Activated CD8-positive, alpha-beta memory T cell treated with anti-CD3 and anti-CD28 coated beads, Interleukin-2, amount 50 U/mL, for 48 hours (primary cell): Measurements from ENCODE around the gene LTBP1.

ENCODE experiments used
- DNase-seq: peaks from one replicate; pipeline ENCODE4 v3.0.0-alpha.2; 2020

The LTBP1 gene

DNA sequence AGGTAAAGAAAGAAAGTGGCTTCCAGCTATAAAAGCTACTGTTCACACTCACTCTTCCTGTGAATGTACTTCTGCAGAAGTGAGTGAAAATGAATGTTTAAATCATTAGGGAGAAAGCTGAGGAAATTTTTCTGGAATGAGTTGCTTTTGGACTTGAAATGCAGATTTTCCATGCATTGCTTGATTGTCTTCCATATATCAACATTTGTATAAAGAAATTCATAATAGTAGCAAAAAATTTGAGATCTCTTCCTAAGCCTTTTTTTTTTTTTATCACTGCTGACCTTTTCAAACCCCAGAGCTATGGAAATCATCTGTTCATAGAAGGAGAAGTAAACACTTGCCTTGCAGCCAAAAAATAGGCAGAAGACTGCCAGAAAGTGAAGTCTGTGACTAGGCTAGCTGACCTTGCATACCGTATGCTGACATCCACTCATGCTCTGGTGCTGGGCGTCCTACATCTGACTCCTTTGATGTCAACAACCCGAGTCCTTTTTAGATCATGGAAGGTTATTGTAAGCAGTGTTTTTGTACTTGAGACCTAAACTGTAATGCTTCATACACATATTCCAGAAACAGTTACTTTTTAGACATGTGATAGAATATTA lies 375.2 kb downstream of the LTBP1 start:
- no peak for DNase-seq

DNA sequence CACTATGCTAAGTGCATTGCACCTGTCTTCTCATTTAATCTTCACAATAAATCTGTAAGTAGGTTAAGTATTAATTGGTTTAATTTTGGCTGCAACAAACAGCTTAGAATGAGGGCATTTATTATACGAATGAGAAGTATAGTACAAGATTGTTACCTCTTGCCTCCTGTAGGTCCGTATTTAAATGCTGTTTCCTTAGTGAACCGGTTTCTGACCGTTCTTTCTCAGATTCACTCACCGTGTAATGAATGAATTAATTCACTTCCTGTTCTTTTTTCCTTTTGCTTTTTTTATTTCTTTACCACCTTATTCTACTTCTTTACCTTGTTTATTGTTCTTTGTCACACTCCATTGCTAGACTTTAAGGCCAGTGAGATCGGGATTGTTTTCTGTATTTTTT lies 375.9 kb downstream of the LTBP1 start:
- no peak for DNase-seq

DNA sequence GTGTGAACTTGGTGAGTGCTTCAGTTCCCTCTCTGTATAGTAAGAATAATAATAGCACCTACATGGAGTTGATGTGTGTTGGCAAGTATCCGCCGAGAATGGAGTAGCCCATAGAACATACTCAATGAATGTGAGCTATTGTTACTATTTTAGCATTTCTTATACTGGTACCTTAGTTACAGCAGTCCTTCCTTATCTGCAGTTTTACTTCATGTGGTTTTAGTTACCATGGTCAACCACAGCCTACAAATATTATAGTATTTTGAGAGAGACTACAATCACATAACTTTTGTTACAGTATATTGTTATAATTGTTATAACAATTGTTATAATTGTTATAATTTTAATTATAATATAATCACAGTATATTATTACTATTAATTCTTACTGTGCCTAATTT lies 377.2 kb downstream of the LTBP1 start:
- no peak for DNase-seq

DNA sequence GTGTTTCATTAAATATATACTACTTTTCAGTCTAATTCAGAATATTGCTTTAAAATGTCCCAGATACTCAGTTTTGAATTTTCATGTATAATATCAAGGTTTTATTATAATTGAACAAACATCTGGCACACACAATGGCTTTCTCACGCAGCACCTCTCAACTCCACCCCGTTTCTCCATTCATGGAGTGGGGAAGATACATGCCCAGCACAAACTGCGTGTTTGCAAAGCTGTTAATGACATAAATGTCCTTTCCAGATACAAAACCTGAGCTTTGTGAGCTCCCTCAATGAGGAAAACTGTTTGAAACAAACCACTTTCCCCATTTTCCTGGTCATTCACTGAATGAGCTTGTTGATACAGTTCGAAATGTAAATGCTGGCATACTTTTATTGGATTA lies 379.3 kb downstream of the LTBP1 start:
- no peak for DNase-seq

DNA sequence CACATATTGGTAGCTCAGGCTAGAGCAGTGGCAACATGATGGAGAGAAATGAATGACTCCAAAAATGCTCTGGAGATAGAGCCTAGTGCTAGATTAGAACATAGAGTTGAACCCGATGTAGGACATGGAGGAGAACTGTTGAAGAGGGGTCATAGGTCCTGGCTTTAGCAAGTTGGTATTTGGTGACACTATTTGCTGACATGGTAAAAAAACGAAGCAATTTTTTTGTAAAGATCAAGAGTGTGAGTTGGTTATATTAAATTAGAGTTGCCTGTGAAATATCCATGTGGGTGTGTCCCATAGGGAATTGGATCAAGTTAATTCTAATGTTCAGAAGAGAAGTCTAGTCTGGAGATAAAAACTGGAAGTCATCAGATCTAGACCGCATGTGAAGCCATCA lies 386.7 kb downstream of the LTBP1 start:
- DNase-seq, result no peak

DNA sequence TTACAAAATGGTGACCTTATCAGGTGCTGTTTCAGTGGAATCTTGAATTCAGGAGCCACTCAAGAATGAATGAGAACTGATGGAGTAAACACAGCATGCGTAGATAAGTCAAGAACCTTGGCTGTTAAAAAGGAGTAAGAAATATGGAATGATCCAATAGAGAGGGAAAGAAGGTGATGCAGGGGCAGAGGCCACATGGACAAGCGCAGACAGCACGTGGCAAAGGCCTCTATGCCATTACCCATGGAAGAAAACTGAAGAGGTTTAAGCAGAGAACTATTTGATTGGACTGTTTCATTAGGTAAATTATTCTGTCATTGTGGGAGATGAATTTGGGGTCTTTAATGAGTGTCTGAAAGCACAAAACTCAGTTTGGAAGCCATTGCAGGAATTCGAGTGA lies 387.3 kb downstream of the LTBP1 start:
- DNase-seq, result no peak

DNA sequence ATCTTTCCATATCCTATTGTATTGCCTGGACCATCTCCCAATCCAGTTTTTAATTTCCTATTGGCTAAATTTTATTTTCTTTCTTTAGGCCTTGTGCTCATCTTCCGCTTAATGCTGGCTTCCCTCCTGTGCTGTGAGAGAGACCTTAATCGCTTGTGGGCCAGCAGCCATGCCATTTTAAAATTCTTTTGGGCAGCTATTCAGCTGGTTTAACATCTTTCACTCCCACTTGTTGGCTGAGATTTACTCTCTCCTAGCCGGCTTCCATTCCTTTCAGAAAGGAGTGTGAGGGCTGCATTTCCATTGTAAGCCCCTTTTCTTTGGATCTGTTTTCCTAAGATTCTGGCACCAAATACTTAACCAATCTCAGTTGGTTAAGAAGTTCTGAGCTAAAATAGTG lies 388.8 kb downstream of the LTBP1 start:
- DNase-seq, result no peak

DNA sequence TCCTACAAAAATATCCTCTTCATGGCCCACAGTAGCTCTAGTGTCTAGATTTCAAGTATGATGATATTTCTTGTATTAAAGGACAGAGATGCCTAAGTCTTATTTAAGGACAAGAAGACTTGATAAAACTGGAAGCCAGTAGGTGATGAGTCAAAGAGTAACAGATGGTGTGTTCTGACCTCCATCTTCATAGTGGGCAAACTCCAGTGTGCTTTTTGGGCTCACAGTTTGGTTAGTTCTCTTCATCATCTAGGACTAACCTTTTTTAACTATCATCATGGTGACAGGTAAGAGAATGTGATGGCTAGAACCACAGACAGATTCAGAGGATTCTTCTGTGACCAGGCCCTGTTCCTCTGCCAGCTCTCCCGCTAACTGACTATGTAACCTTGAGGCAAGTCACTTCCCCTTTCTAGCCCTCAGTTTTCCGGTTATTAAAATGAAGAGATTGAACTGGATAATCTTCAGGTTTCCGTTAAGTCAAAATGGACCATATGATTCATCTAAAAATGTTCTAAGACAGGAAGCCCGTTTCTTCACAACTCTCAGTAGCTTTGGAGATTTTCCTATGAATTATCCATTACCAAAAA lies 389.4 kb downstream of the LTBP1 start:
- no peak for DNase-seq

DNA sequence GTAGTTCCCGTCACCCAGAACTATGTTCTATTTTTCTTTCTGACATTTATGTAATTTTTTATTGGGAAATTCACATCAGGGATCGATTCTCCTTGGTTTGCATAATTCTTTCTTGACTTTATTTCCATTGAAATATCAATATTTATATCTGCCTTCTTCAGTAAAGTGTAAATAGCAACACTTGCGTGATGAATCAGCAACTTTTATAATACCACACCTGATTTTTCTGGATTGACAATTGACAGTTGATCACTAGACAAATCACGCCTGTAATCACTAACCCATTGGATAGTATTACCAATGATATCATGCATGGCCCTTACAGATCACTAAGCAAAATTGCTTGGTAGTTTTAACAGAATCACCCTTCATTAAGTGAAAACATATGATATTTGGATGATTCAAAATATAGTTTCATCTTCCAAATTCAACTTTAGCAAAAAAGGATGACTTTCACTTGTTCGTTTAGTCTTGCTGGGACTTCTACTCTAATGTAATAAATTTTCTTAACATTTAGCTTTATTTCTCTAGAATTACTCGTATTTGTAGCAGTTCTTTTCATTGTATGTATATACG lies 390.7 kb downstream of the LTBP1 start:
- DNase-seq, result no peak

DNA sequence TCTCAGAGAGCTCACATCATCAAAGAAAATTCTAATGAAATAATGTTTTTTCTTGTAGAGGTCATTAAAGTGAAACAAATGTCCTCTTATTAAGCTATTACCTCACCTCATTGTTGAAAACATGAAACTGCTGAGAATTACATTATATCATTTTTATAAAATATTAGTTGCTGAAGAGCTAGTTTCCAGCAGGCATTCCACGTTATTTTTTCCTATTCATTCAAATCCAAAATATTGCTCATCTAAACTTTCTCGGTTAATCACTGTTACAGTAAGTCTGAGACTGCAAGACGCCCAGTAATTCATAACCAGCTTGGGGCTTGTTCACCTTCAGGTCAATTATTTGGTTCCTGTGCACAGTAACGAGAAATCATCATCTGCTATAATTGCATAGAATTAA lies 391.2 kb downstream of the LTBP1 start:
- DNase-seq, result no peak

DNA sequence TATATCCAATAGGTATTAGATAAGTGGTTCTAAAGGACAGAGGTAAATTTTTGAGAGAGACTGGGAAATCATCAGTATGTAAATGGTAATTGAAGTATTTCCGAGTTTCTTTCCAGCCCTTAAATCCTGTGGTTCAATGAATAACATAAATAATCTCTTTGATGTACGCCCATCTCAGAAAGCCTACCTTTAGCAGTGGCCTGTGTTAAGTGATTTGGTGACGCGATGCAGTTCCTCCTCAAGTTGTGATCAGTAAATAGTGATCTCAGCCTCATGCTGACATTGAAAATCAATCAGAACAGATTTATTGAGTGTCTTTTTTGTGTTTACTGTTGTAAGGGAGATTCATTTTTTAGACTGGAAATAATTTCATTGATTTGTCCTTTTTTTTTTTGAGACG lies 392.5 kb downstream of the LTBP1 start:
- DNase-seq, result no peak

DNA sequence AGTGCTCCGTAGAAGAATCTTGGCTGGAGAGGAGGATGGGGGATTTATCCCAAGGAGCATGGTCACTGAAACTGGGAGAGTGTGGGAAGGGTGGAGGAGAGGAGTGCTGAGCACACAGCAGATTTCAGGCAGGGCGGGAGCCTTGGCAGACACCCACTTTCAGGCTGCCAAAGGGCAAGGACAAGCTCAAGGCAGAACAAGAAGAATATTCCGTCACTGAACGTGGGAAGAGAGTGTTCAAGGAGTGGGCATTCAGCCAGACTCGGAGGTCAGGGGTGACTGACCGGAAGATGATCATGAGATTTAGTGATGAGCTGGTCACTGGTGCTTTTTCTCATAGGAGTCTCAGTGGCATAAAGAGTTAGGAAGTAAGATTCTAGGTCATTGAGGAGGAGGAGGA lies 393.5 kb downstream of the LTBP1 start:
- no peak for DNase-seq

DNA sequence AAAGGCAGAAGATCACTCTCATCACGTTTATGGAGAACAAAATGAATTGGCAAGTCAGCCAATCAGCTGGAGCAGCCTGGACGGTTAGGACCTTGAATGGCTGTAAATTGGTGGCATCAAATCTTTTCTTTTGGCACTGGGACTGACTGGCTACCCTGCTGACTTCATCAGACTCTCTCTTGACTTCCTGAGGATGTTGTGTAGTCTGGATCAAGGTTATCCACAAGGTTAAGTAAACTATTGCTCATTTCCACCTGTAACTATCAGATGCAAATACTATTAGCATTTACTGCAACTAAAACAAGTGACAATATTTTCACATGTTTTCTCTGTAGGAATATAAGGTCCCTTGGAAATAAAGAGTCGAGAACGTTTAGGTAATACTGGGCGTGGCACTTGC lies 395.4 kb downstream of the LTBP1 start:
- no peak for DNase-seq

DNA sequence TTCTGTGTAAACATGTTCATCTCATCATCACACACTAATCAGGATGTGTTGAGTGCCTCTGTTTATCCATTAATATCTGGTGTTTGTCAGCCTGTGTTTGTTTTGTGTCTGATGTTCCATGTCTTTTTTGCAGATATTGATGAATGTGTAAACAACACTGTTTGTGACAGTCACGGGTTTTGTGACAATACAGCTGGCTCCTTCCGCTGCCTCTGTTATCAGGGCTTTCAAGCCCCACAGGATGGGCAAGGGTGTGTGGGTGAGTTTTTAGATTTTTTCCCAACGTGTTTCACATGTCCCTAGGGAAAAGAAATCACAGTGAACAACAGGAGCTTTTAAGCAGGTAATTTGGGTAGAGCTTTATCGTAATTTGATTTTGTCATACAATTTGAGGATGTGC lies 396.0 kb downstream of the LTBP1 start:
- DNase-seq, result no peak

DNA sequence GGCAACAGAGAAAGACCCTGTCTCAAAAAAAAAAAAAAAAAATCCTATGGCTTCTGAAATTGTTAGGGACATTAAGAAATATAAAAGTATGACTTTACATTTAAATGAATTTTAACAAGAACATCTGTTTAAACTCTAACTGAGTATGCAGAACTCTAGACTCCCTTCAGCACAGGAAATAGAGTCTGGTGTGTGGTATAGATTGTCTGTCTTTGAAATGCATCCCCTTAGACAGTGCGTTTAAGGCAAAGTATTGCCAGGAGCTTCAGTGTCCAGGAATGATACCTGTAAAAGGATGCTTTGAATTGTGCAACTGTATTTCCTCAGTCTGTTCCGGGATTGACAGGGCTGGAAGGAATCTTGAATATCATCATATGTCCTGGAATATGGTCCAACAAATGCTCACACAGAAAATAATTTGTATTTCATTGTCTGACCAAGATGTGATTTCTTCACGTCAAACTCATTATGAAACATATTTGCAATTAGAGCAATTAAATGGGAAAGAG lies 396.7 kb downstream of the LTBP1 start:
- DNase-seq, result no peak

DNA sequence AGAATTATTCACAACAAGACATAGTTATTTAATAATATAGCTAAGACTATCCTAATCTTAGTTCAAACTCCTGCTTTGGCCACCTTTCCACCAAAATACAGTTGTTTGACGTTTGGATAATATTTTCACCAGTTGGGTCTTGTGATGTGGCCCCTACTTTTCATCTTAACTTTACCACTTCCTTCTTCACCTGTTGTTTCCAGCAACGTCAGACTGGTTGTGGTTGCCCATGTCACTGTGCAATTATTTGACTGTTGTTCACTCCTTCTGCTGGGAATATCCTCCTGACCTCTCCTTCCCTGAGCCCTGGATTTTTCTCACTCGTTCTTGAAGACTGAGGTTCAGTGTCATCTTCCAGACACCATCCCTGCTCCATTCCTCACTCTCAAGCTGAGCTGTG lies 397.5 kb downstream of the LTBP1 start:
- no peak for DNase-seq

DNA sequence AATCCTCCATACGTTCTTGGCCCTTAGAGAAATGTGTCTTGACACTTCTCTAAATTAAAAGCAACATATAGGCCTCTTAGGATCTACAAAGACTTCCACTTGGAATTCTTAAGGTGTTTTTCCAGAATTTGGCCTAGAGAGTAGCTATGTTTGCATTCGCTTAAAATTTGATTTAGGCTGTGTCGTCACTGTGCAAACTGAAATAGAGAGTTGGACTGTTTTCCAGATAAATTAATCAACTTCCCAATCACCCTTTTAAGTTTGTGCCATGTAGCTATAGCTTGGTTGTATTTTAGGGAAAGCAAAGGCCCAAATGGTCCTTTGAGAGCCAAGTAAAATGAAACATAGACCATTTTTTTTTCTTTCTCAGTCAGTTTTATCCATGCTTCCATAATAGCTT lies 401.1 kb downstream of the LTBP1 start:
- DNase-seq, result no peak

DNA sequence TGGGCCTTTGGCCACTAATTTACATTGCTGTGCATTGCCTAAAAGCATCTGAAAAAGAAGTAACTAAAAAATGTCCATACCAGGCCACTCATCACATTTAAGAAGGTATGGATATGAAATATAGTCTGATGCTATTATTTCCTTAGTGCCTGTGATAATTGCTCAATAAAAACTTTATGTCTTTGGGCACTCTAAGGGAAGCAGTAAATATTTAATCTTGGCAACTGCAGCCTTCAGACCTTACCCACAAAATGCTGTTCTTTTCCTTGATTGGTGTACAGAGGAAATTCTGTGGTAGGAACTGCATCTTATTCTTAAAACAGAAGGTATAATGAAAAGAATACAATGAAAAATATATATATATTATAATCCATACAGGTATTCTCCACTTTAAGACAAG lies 403.9 kb downstream of the LTBP1 start:
- DNase-seq, result no peak

DNA sequence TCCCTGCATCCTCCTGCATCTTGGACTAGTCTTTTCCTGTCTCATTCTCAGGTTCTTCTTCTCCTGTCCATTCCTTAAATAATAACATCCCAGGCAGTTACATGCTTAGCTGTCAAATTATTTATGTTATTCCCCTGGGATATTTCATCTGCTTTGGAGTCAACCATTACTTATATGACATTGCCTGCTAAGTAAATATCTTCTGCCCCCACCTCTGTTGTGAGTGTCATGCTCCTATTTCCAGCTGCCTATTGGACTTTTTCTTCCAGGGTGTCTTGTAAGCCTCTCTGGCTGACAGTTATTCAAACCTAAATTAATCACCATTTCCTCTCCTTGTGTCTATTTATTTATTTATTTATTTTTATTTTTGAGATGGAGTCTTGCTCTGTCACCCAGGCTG lies 405.0 kb downstream of the LTBP1 start:
- no peak for DNase-seq

DNA sequence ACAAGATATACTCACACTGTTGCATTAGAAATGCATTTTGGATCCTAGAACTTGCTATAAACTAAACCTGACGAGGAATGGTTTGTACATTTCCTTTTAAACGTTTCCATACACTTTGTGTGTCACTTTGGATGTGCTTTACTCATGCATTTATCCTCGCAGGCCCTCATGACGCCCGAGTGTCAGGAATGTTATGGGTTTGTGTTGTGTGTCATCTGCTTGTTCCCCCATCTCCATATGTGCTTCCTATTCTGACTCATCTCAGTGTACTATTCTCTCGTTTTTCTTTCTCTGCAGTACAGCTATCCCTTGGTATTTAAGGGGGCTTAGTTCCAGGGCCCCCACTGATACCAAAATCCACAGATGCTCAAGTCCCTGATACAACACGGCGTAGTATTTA lies 408.2 kb downstream of the LTBP1 start:
- no peak for DNase-seq

DNA sequence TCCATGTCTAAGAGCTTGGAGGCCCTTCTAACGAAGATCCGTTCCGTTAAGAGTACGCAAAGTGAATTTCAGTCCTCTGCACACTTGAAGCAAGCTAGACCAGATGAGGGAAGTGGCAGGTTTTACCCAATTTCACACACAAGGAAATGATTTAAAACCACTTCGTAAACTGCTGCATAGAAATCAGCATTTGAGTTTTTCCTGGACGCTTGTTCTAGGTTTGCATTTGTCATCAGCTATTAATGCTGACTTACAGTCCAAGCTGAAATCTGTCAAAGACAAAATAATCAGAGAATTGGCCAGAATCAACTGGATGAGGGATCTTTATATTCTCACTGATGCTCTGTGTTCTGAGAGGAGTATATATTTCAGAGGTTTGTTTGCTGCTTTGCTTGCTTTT lies 412.1 kb downstream of the LTBP1 start:
- no peak for DNase-seq

DNA sequence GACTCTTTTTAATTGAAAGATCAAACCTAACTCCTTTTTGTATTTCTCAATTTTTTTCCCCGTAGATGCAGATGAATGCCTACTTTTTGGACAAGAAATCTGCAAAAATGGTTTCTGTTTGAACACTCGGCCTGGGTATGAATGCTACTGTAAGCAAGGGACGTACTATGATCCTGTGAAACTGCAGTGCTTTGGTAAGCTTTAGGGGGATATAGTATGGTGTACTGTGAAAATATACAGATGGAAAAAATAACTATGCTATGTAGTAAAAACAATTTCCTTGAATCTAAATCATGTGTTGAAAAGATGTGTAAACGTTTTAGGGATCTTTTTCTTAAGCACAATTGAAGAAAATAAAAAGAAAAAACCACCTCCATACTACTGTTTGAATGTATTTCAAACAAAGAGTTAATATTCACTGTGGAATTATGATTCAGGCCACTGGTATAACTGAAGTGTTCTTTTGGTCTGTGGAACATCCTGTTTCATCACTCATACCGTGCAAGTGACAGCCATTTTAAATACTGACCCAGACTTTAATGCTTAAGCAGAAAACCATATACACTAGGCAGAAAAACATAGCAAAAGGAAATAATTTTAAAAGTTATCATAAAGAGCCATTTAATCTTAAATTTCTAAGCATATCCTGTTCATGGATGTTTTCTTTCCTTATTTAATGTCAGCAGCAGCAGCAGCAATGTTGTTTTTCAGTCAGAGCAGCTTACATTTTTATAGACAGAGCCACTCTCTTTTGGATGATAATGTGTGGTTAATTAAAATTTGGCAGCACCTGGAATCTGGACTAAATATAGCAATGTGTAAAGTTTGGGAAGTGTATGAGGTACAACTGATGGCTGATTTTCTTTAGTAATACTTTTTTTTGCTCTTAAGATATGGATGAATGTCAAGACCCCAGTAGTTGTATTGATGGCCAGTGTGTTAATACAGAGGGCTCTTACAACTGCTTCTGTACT lies 416.9 kb downstream of the LTBP1 start:
- no peak for DNase-seq

DNA sequence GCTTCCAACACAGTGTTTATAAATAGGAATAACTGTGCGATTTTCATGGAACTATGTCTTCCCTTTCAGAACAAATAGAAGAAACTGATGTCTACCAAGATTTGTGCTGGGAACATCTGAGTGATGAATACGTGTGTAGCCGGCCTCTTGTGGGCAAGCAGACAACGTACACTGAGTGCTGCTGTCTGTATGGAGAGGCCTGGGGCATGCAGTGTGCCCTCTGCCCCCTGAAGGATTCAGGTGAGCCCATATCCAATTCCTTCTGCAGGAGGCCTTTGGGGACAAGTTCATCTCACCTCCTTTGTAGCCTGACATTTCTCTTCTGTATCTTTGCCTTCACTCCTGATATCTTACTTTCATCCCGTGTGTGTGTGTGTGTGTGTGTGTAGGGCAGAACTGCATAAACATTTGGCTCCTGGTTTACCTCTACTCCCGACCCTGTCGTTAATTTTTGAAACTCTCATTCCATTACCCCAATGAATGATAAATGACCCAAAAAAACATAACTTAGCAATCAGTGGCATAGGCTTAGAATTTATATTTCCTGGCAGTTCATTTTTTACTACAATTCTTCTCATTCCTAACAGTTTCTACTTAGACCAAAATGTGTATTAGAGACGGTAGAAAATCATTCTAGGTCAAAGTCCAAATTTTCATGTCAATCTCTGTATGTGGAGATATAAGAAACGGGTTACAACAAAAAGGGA lies 418.7 kb downstream of the LTBP1 start:
- no peak for DNase-seq
